ENCODE data around the gene CAMK1D. TPM values are rescaled to one million over a fixed set of nuclear protein-coding genes. Genes with fewer than 3 reads are reported as not detected.

Gene CAMK1D
- total and polyA plus RNA-seq, 2 of the 8 experiments (the other 6 are each of a cell fraction or from before 2014, with no cell fraction given) = 3.5 to 10.6 TPM

DNA sequence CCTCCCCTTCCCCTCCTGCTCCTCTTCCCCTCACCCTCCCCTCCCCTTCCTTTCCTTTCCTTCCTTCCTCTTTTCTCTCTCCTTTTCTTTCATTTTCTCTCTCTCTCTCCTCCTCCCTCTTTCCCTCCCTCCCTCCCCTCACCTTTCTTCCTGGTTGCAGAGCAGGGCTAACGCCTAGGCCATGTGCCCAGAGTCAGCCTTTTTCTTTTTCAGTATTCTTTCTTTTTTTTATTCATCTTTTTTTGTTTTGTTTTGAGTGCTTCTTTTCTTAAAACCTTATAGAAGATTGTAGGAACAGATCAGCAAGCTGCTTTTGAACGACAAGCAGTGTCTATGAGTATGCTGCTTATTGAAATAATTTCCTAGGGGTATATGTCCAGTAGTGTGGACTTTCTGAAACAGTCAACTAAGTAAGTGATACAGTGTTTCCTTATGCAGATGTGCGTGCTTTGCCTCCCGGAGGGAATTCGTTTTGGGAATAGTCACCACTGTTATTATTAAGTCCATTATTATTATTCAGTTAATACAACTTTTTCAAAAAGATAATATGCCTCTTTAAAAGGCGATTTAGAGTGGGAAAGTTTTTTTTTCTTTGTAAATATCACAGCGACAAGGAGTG is 219.2 kb downstream of the CAMK1D start:
- Histone ChIP-seq H3K23me2 (ENCODE audit: low read depth, low read length) (no peaks in the 10 kb centered on the region), H3K9ac (replicated peaks in 1 of 4; ENCODE audit: extremely low read depth in 1 of 4, low read depth in 3 of 4, low read length in 3 of 4) (no peak overlapping the region), H3K79me1 (ENCODE audit: low read depth, low read length) (no peaks in the 10 kb centered on the region), H3K14ac (ENCODE audit: insufficient read length) (no peak overlapping the region), H2AK5ac (ENCODE audit: low read depth, low read length) (no peak overlapping the region), H3K4me3 (ENCODE audit: extremely low read depth in 1 of 4, insufficient read depth in 2 of 4, low read depth in 3 of 4, low read length in 4 of 4) (no peak overlapping the region; a peak in 1 of 8 replicates), H4K91ac (replicated peaks; ENCODE audit: insufficient read length, low read length) (no peak overlapping the region), H3K4me2 (ENCODE audit: insufficient read depth in 1 of 2, low read depth in 2 of 2, low read length in 2 of 2) (no peak overlapping the region), H3K18ac (ENCODE audit: extremely low read depth, low read length) (no peak overlapping the region), H2BK12ac (ENCODE audit: low read depth, low read length) (no peak overlapping the region), H3K56ac (replicated peaks; ENCODE audit: insufficient read length, low read depth, low read length) (no peak overlapping the region), H2BK5ac (ENCODE audit: low read depth, low read length) (no peak overlapping the region), H3K23ac (ENCODE audit: insufficient read length) (no peak overlapping the region), H2BK120ac (replicated peaks; ENCODE audit: low read depth, low read length) (peak overlapping the region; percentile 64), H4K5ac (ENCODE audit: insufficient read length, low read depth, low read length) (no peak overlapping the region), H3K79me2 (ENCODE audit: control insufficient read depth in 1 of 2, insufficient read depth in 2 of 2, low read length in 2 of 2) (no peaks in the 10 kb centered on the region), H3K27me3 (replicated peaks in 1 of 4; ENCODE audit: control insufficient read depth in 3 of 4, extremely low read depth in 1 of 4, insufficient read depth in 3 of 4, low read length in 3 of 4) (no peaks in the 10 kb centered on the region), H3K27ac (ENCODE audit: low read depth, low read length) (no peak overlapping the region), H2BK15ac (ENCODE audit: low read length) (no peak overlapping the region), H2AFZ (ENCODE audit: low read length) (no peak overlapping the region), H3K4ac (replicated peaks; ENCODE audit: insufficient read length, low read depth, low read length) (no peak overlapping the region), H3K36me3 (ENCODE audit: control insufficient read depth in 2 of 4, insufficient read depth in 4 of 4, low read length in 3 of 4) (0 out of 8 replicates have a peak, but pooled peaks cover 0 to 2% (median 0%) of the 10 kb centered on the region in 4 experiments), H3K4me1 (replicated peaks in 1 of 4; ENCODE audit: control insufficient read depth in 3 of 4, insufficient read depth in 4 of 4, low read length in 3 of 4) (peaks cover 0 to 7% (median 4%) of the 10 kb centered on the region in 4 experiments; a peak in 3 of 7 replicates), H4K8ac (ENCODE audit: extremely low read depth, insufficient read depth, low read length) (no peak overlapping the region), H3K9me3 (ENCODE audit: insufficient read depth in 2 of 2, low read depth in 1 of 2, low read length in 1 of 2) (no peaks in the 10 kb centered on the region), H2BK20ac (ENCODE audit: low read length) (no peak overlapping the region), H4K20me1 (replicated peaks in 1 of 2; ENCODE audit: control insufficient read depth in 1 of 2, insufficient read depth in 2 of 2, low read length in 2 of 2) (no peaks in the 10 kb centered on the region)
- WGBS, 2 experiments (ENCODE audit: extremely low coverage in 1 of 2, insufficient coverage in 1 of 2, insufficient read length in 1 of 2, insufficient replicate concordance in 2 of 2, low coverage in 1 of 2, low lambda C conversion rate in 2 of 2, missing lambda C conversion rate in 1 of 2) = 94% methylated on average over 6 of the region's 7 CpGs; no CpG with 5 or more reads in 1 of the 2 experiments
- POLR2A ChIA-PET (ENCODE audit: partially characterized antibody) = no interaction called here
- DNase-seq (ENCODE audit: low read depth in 1 of 2, low spot score in 2 of 2) (no peak), FAIRE-seq (no peak)
- CTCF ChIA-PET (ENCODE audit: partially characterized antibody) = no interaction called here
- TF ChIP-seq, protein P1, sequence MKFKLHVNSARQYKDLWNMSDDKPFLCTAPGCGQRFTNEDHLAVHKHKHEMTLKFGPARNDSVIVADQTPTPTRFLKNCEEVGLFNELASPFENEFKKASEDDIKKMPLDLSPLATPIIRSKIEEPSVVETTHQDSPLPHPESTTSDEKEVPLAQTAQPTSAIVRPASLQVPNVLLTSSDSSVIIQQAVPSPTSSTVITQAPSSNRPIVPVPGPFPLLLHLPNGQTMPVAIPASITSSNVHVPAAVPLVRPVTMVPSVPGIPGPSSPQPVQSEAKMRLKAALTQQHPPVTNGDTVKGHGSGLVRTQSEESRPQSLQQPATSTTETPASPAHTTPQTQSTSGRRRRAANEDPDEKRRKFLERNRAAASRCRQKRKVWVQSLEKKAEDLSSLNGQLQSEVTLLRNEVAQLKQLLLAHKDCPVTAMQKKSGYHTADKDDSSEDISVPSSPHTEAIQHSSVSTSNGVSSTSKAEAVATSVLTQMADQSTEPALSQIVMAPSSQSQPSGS (IDR thresholded peaks at IDR 0.05; ENCODE audit: low read length) = no peak
- TF ChIP-seq CBX8 (IDR thresholded peaks at IDR 0.05; ENCODE audit: borderline replicate concordance, low read depth, low read length) (no peak), CBX5 (IDR thresholded peaks at IDR 0.05; ENCODE audit: low read depth, low read length) (no peak), CREB1 (IDR thresholded peaks at IDR 0.05) (no peak), SUZ12 (IDR thresholded peaks at IDR 0.05; ENCODE audit: low read length) (no peak), GABPA (IDR thresholded peaks at IDR 0.05; ENCODE audit: borderline replicate concordance, insufficient read depth, low read length) (no peak)

All from H1 (cell line).